Tibial nerve (tissue), 4 donors: ENCODE measurements around the gene WDR75. TPM values are rescaled to one million over a fixed set of nuclear protein-coding genes. Genes with fewer than 3 reads are reported as not detected.

Source experiments
- DNase-seq, 2 donors: peaks; one replicate each; pipeline ENCODE4 v3.0.0-alpha.2; 2019; ENCODE audit warnings: low spot score in 2 of 2
- H3K27ac ChIP-seq, 4 donors: fragments of 200-600 bp; sonication (generic) in 3 of 4; one replicate each; pipeline ENCODE4 v1.5.1; 2017 to 2019; ENCODE audit warnings: mild to moderate bottlenecking in 1 of 4
- H3K27me3 ChIP-seq, 2 donors: fragments of 200-600 bp; sonication (generic) in 1 of 2; one replicate each; pipeline versions ENCODE4 v1.5.1 to v1.6.0; 2017 to 2019
- H3K36me3 ChIP-seq, 3 donors: fragments of 200-600 bp; sonication (generic); one replicate each; pipeline ENCODE4 v1.5.1; 2018 to 2019
- H3K4me1 ChIP-seq, 4 donors: fragments of 200-600 bp; sonication (generic) in 3 of 4; one replicate each; pipeline ENCODE4 v1.5.1; 2017 to 2019
- H3K4me3 ChIP-seq, 4 donors: fragments of 200-600 bp; sonication (generic) in 3 of 4; one replicate each; pipeline ENCODE4 v1.5.1; 2017 to 2019; ENCODE audit warnings: mild to moderate bottlenecking in 1 of 4, moderate library complexity in 1 of 4
- H3K9me3 ChIP-seq, 4 donors: fragments of 200-600 bp; sonication (generic) in 3 of 4; one replicate each; pipeline ENCODE4 v1.5.1; 2017 to 2019
- EP300 ChIP-seq, 2 donors: sonication (generic); formaldehyde crosslinking; IDR thresholded peaks; one replicate each; pipeline ENCODE4 v1.6.1; 2017; ENCODE audit warnings: antibody characterized with exemption in 2 of 2, mild to moderate bottlenecking in 1 of 2
- POLR2A ChIP-seq, 2 donors: fragments of 450-650 bp; IDR thresholded peaks; one replicate each; pipeline ENCODE4 v1.6.1; 2017; ENCODE audit warnings: antibody characterized with exemption in 2 of 2, mild to moderate bottlenecking in 2 of 2, moderate library complexity in 2 of 2
- WGBS, 2 donors: methylation state at CpG; one replicate each; pipeline ENCODE4 v1.1.5; 2018; 5-methylcytosine and 5-hydroxymethylcytosine counted together
- total RNA-seq, 4 donors: library from RNA; depleted of rRNA; stranded (reverse); fragments of >200 nt; gene quantifications; one replicate each; pipeline ENCODE4 v1.1.0, GENCODE V29; 2016
- TF ChIP-seq, protein P1 (sequence below), 5 experiments: fragments of 200-600 bp in 3 of 5; fragments of 450-650 bp in 2 of 5; sonication (generic) in 3 of 5; IDR thresholded peaks; one replicate each; pipeline ENCODE4 v1.5.1; 2016 to 2019; ENCODE audit warnings: antibody characterized with exemption in 5 of 5, mild to moderate bottlenecking in 3 of 5, moderate library complexity in 2 of 5

Gene WDR75
- total RNA-seq, 4 donors from 2014 or later, result 24.1 to 46.0 (median 37.5) TPM

DNA sequence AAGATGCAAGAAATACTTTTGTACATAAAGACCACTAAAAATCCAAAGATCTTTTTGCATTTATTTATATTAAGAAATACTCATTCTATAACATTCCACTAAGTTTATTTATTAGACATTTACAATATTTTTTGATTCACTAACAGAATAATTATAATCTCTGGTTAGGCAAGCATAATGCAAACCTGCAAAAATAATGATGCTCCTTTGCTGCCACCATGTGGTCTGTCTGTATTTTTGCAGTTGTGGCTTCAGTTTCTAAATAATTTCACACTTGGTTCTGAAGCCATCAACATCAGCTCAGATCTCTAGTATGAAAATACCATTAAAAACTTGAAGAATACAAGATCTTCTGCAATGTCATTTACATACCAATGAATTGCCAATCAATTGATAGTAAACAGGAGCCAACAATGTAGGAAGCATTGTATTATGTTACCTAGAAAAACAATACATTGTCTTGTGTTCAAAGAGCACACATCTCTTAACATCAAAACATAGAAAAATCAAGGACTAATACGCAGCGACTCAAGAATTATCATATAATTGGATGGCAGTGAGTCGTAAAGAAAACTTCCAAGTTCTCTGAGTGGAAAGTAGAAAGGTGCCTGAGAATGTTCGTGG lies 28.8 kb upstream of the WDR75 start:
- Histone ChIP-seq H3K4me1 (peaks cover 0 to 30% (median 0%) of the 10 kb centered on the region in 4 donors), H3K27ac (peak overlapping the region in 2 of 4 donors; percentile 10 to 44), H3K36me3 (no peaks in the 10 kb centered on the region), H3K9me3 (no peaks in the 10 kb centered on the region), H3K4me3 (no peak overlapping the region), H3K27me3 (no peaks in the 10 kb centered on the region)
- TF ChIP-seq EP300 (IDR thresholded peaks at IDR 0.05) (no peak), POLR2A (IDR thresholded peaks at IDR 0.05) (no peak)
- TF ChIP-seq, protein P1, sequence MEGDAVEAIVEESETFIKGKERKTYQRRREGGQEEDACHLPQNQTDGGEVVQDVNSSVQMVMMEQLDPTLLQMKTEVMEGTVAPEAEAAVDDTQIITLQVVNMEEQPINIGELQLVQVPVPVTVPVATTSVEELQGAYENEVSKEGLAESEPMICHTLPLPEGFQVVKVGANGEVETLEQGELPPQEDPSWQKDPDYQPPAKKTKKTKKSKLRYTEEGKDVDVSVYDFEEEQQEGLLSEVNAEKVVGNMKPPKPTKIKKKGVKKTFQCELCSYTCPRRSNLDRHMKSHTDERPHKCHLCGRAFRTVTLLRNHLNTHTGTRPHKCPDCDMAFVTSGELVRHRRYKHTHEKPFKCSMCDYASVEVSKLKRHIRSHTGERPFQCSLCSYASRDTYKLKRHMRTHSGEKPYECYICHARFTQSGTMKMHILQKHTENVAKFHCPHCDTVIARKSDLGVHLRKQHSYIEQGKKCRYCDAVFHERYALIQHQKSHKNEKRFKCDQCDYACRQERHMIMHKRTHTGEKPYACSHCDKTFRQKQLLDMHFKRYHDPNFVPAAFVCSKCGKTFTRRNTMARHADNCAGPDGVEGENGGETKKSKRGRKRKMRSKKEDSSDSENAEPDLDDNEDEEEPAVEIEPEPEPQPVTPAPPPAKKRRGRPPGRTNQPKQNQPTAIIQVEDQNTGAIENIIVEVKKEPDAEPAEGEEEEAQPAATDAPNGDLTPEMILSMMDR (IDR thresholded peaks at IDR 0.05), result peak; percentile 58 to 76 (median 72)
- 34 to 46% methylated on average over 4 of the region's 4 CpGs for WGBS, 2 donors
- no peak for DNase-seq

DNA sequence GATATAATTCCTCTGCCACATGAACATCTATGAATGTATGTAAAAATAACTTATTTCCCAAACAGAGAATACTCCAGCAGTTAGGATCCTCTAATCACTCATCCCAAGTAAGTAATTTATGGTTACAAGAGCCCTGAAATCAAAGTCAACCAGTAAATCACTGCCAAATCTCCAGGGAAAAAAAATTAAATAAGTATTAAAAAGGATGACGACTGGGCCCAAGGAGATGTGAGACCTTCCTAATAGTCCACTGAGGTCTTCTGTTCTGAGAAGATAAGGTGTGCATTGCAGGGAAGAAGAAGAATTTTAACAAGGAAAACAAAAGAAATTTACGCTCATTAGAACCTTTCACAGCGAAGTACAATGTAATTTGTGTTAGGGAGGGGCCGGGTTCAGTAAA lies 28.0 kb upstream of the WDR75 start:
- no peak overlapping the region for H3K4me3 ChIP-seq
- peaks cover 0 to 22% (median 0%) of the 10 kb centered on the region in 4 donors for H3K4me1 ChIP-seq
- H3K36me3 ChIP-seq, result no peaks in the 10 kb centered on the region
- no peaks in the 10 kb centered on the region for H3K9me3 ChIP-seq
- 82 to 84% methylated on average over 4 of the region's 4 CpGs for WGBS, 2 donors
- DNase-seq, result no peak
- no peaks in the 10 kb centered on the region for H3K27me3 ChIP-seq
- H3K27ac ChIP-seq, result no peak overlapping the region
- TF ChIP-seq POLR2A (IDR thresholded peaks at IDR 0.05) (no peak), EP300 (IDR thresholded peaks at IDR 0.05) (no peak)
- TF ChIP-seq, protein P1 (IDR thresholded peaks at IDR 0.05), result no peak

DNA sequence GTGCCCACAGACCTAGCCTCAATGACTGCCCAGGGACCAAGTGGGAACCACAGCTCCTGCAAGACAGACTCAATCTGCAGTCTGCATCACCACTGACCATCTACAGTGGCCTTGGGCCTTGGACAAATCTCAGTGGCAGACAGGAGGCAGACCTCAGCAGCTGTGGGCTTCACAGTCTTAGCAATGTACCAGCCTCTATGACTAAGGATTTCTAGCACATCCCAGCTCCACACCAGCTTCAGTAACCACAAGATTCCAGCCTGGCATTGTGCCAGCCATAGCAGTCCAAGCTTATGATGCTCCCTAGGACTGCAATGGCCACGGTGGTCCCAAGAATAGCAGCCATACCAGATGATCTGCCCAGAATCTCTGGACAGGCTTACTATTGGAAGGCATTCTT lies 19.6 kb upstream of the WDR75 start:
- no peak overlapping the region for H3K4me3 ChIP-seq
- WGBS, 2 donors, result 60 to 67% methylated on average over 1 of the region's 1 CpG
- no peaks in the 10 kb centered on the region for H3K27me3 ChIP-seq
- H3K9me3 ChIP-seq, result no peaks in the 10 kb centered on the region
- no peak for DNase-seq
- no peaks in the 10 kb centered on the region for H3K36me3 ChIP-seq
- TF ChIP-seq, protein P1 (IDR thresholded peaks at IDR 0.05), result no peak
- TF ChIP-seq EP300 (IDR thresholded peaks at IDR 0.05), result no peak
- H3K4me1 ChIP-seq, result no peaks in the 10 kb centered on the region
- no peak overlapping the region for H3K27ac ChIP-seq

DNA sequence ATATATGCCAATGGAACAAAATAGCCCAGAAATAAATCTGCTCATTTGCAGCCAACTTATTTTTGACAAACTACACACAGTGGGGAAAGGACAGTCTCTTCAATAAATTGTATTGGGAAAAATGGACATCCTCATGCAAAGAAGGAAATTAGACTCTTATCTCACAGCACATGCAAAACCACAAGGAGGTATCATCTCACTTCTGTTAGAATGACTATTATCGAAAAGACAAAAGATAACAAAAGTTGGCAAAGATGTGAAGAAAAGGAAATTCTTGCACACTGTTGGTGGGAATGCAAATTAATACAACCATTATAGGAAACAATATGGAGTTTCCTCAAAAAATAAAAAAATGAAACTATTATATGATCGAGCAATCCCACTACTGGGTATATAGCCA lies 16.3 kb upstream of the WDR75 start:
- H3K9me3 ChIP-seq, result no peaks in the 10 kb centered on the region
- no peak overlapping the region for H3K27ac ChIP-seq
- no peaks in the 10 kb centered on the region for H3K27me3 ChIP-seq
- H3K4me1 ChIP-seq, result no peaks in the 10 kb centered on the region
- DNase-seq, result no peak
- TF ChIP-seq, protein P1 (IDR thresholded peaks at IDR 0.05), result no peak
- no peak for TF ChIP-seq EP300 (IDR thresholded peaks at IDR 0.05)
- no peak for TF ChIP-seq POLR2A (IDR thresholded peaks at IDR 0.05)
- no peak overlapping the region for H3K4me3 ChIP-seq
- 87 to 89% methylated on average over 2 of the region's 2 CpGs for WGBS, 2 donors
- peaks cover 0 to 9% (median 0%) of the 10 kb centered on the region in 3 donors for H3K36me3 ChIP-seq

DNA sequence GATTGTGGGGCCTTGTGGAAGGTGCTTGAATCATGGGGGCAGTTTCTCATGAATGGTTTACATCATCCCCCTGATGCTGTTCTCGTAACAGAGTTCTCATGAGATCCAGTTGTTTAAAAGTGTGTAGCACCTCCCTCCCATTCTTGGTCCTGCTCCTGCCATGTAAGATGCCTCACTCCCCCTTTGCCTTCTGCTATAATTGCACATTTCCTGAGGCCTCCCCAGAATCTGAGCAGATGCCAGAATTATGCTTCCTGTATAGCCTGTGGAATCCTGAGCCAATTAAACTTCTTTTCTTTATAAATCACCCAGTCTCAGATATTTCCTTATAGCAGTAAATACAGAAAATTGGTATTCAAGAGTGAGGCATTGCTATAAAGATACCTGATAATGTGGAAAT lies 15.6 kb upstream of the WDR75 start:
- no peak for DNase-seq
- Histone ChIP-seq H3K9me3 (no peaks in the 10 kb centered on the region), H3K36me3 (peaks cover 0 to 9% (median 0%) of the 10 kb centered on the region in 3 donors), H3K4me3 (no peak overlapping the region), H3K27me3 (no peaks in the 10 kb centered on the region), H3K27ac (no peak overlapping the region), H3K4me1 (no peaks in the 10 kb centered on the region)
- no peak for TF ChIP-seq EP300 (IDR thresholded peaks at IDR 0.05)
- no peak for TF ChIP-seq POLR2A (IDR thresholded peaks at IDR 0.05)
- TF ChIP-seq, protein P1 (IDR thresholded peaks at IDR 0.05), result no peak
- 93 to 95% methylated on average over 1 of the region's 1 CpG for WGBS, 2 donors
